GM18502 (cell line): Measurements from ENCODE around the gene ACTL10.

Experiments
- ATAC-seq: cut with Tn5 transposase; IDR thresholded peaks from one replicate; pipeline ENCODE4 v1.9.1; 2021; ENCODE audit warnings: mild to moderate bottlenecking; ENCODE audit not compliant: unreplicated experiment, poor library complexity

ACTL10 gene

DNA sequence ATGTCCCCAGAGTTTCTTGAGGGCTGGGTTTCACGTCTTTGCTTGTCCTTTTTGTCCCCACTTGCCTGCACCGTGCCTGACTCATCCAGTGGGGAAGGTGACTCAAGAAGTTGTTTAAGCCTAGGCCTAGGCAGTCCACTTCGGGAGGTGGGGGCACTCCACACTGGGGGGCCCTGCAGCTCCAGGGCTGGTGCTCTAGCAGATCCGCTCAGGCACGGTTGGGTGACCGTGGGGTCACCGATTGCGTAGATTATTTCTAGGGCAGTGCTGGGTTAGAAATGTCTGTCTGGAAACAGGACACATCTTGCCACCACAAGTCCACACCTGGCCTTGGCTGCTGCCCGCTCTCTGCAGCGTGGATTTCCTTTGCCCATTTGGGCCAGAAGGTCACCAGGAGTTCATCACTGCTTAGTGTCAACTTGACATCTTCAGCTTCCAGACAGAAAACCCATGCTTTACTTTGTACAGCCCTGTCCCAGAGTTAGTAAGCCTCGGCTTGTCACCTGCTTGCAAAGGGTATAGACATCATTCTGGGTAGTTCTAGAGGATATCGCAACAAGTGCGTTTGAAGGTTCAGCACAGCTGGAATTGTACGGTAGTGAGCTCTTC is 18.2 kb upstream of the ACTL10 start:
- no peak for ATAC-seq

DNA sequence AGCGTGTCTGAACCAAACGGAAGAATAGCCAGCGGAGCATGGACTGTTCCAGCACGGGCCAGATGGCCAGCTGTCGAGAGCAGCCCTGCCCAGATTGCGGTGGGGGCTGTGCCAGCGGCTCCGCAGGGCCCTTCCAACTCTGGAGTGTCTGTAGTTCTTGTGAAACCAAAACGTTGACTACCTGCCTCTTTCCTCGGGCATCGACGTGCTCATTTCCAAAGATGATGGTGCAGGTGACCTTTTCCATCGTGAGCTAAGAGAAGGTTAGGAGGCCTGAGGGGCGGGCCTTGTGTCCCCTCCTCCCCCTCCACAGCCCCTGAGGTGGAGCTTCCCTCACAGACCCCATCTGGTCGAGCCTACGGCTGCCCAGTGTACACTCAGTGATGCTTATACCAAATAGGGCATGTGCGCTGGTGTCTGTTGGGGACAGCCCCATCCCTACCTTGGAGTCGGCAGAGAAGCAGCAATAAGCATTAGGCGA is 17.5 kb upstream of the ACTL10 start:
- no peak for ATAC-seq

DNA sequence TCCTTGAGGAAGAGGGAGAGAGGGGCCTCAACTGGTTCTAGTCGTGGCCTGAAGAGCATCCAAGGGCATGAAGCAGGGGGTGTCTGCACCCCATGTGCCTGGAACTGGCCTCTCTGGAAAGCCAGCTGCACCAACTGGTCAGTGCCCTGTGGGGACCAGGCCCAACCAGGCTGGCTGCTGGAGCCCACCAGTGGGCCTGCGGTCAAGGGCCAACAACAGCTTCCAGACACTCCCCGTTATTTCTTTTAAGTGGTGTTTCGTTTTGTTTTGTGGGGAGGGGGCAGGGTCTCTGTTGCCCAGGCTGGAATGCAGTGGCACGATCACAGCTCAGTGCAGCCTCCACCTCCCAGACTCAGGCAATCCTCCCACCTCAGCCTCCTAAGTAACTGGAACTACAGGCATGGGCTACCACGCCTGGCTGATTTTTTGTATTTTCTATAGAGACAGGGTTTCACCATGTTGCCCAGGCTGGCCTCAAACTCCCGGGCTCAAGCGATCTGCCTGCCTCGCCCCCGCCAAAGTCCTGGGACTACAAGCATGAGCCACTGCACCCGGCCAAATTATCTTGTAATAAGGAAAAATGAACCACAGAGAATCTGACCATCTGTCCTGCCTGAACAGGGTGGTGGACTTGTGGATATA is 16.5 kb upstream of the ACTL10 start:
- ATAC-seq = no peak

GRCh38 chr20:33650753-33651561 is 15.8 kb upstream of the ACTL10 start:
- no peak for ATAC-seq

DNA sequence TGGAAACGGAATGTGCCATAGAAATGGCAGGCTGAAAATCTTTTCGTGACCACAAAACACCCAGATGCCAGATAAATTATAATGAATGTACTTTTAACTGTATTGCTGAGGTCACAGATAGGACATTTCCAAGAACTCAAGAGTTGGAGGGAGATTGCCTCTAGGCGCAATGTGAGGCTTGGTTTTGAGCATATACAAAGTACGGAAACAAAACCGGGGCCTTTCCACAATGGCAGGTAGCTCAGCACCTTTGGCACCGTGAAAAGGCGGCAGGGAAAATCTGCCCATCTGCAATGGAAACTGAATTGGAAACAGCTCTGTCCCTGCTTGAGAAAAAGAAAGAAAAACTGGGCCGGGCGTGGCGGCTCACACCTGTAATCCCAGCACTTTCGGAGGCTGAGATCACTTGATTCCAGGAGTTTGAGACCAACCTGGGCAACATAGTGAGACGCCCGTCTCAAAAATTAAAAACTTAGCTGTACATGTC is 15.1 kb upstream of the ACTL10 start:
- no peak for ATAC-seq

GRCh38 chr20:33653218-33653899 is 13.4 kb upstream of the ACTL10 start:
- no peak for ATAC-seq

- ATAC-seq = no peak
Measured at GRCh38 chr20:33653900-33654596, 12.7 kb upstream of the ACTL10 start.

- no peak for ATAC-seq
Measured at GRCh38 chr20:33654680-33655161, 12.0 kb upstream of the ACTL10 start.

DNA sequence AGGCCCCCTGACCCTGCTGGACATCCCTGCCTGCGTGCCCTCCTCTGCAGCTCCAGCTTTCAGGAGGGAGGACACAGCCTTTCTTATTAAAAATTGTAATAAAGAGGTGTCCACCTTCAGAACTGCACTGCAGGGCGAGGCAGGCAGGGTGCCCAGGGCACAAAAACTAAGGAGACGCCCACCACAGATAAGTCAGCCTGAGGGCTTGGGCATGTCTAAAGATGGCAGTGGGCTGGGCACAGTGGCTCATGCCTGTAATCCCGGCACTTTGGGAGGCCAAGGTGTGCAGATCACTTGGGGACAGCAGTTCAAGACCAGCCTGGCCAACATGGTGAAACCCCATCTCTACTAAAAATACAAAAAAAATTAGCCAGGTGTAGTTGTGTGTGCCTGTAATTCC is 11.6 kb upstream of the ACTL10 start:
- no peak for ATAC-seq

DNA sequence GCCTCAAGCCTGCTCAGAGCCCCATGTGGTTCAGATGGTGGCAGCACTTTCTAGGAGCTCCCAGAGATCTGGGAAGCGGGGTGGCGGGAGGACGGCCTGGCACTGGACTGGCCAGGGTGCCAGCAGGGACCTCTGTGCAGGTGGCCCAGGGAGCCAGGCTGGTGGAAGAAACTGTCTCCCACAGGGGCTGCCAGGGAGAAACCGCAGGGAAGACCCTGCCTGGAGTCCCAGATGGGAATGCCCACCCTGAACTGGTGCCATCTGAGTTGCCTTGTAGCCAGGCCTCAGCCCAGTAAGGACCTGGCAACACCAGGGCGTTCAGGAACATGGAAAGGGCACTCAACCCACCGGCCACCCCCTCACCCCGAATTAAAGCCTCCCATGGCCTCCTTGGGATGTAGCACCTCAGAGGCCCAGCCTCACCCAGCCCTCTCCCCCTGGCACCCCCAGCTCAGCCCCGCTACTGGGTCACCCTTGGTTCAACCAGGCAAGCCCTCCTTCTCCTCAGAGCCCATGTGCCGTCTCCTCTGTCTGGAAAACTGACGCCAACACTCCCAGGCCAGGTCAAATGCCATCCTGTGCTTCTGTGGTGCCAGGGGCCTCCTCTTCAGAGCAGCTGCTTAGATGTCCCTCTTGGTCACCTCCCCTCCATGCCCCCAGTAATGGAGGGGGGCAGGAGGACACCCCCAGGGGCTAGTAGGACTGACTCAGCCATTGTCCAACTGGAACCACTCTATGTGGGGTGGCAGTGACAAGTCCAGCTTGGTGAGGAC is 10.5 kb upstream of the ACTL10 start:
- ATAC-seq = no peak

DNA sequence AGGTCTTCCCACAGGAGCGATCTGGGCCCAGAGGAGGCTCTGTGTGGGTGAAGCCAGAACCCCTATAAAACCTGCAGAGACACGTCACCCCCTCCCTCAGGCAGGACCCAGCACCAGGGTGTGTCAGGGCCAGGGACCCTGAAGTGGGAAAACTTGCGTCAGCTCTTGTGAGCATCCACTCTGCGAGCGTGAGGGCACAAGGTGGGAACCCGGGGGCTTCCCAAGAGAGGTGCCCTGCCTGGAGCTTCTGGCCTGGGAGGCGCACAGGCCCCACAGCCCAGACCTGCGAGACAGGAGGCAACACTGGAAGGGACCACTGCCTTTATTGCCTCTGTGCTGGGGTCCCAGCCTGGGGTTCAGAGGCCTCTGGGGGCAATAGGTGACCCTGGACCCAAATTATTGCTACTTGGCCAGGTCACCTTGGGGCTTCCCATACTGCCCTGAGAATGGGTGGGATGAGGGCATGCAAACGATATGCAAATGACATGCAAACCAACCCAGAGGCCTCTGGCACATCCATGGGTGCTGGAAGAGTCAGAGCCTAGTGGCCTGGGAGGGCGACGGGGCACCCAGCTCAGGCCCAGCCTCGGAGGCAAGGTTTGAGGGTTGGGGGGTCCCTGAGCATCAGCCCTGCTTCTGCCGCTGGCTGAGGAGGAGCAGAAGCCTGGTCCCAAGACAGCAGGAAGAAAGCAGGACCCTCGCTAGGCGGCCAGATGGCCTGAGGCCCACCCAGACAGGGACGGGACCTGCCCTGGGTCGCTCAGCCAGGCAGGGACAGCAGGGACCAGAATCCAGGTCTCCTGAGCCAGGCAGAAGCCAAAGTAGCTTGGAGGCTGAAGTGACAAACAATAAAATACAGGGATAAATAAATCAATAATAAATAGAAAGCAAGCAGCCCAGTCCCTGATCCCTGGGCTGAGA is 9.7 kb upstream of the ACTL10 start:
- ATAC-seq = no peak

DNA sequence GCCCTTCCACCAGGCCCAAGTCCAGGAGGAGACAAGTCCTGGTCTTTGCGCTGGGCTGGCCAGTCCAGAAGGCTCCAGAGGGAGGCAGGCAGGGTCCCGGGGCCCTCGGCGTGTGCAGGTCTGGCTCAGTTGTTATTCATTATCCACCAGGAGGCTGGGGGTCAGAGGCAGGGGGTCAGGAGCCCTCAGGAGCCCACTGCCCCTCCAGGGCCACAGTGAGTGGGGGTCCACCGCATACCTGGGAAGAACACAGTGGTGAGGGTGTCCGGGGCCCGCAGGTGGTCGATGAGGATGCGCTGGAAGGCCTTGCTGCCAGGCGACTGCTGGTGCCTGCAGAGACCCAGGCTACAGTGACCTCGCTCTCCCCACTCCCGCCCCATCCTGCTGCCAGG is 9.0 kb upstream of the ACTL10 start:
- no peak for ATAC-seq

GRCh38 chr20:33658510-33658909 is 8.2 kb upstream of the ACTL10 start:
- ATAC-seq = no peak

DNA sequence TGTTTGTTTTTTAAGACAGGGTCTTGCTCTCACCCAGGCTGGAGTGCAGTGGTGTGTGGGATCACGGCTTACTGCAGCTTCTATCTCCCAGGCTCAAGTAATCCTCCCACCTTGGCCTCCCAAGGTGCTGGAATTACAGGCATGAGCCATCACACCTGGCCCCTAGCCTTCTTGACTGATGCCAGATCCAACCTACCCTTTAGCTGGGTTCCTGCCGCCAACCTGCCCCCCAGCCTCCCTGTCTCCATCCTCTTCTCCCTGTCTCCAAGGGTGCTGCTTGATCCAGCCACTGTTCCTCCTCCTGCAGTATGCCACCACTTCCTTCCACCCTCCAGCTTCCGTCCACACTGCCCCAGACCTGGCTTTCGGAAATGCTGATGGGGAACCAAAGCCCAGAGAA is 7.8 kb upstream of the ACTL10 start:
- ATAC-seq = no peak

GRCh38 chr20:33659341-33660034 is 7.3 kb upstream of the ACTL10 start:
- no peak for ATAC-seq

- ATAC-seq = no peak
Measured at GRCh38 chr20:33660035-33660684, 6.6 kb upstream of the ACTL10 start.

- ATAC-seq = no peak
Measured at GRCh38 chr20:33660685-33661058, 6.1 kb upstream of the ACTL10 start.
